ENCODE measurements around the gene UBA3.

UBA3 gene

DNA sequence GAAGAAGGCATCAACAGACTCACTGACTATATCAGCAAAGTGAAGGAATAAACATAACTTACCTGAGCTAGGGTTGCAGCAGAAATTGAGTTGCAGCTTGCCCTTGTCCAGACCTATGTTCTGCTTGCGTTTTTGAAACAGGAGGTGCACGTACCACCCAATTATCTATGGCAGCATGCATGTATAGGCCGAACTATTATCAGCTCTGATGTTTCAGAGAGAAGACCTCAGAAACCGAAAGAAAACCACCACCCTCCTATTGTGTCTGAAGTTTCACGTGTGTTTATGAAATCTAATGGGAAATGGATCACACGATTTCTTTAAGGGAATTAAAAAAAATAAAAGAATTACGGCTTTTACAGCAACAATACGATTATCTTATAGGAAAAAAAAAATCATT, 24.4 kb upstream of the UBA3 start:
- ATAC-seq (ENCODE audit: low read depth) (no peak), DNase-seq (ENCODE audit: low spot score) (no peak)
- no peaks in the 10 kb centered on the region for H3K27me3 ChIP-seq (ENCODE audit: insufficient read depth, poor library complexity, severe bottlenecking)
- no peaks in the 10 kb centered on the region for H3K4me1 ChIP-seq (ENCODE audit: insufficient read depth, poor library complexity, severe bottlenecking)
- H3K36me3 ChIP-seq (ENCODE audit: low read depth) = peaks cover 57% of the 10 kb centered on the region
- TF ChIP-seq CTCF (IDR thresholded peaks at IDR 0.05; ENCODE audit: poor library complexity, severe bottlenecking) = no peak
- no peak overlapping the region for H3K27ac ChIP-seq (ENCODE audit: poor library complexity, severe bottlenecking)
- no peak overlapping the region for H3K4me3 ChIP-seq (ENCODE audit: severe bottlenecking)
- no peaks in the 10 kb centered on the region for H3K9me3 ChIP-seq (ENCODE audit: severe bottlenecking)

DNA sequence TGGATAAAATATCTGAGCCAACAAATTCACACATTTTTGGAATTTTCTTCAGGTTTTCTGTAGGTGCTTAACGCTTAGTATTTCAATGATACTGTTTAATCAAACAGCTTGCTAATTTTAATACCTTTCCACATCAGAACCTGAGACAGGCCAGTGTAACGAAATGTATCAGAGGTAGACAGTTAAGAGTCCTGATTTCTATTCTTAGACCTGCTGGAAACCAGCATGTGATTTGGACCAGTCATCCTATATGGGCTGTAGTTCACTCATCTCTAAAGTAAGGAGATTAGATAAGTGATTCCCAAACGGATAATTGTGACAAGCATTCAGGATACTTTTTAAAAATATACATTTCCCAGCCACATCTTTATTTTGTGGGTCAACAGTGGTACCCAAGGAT, 23.0 kb upstream of the UBA3 start:
- H3K27me3 ChIP-seq (ENCODE audit: insufficient read depth, poor library complexity, severe bottlenecking) = no peaks in the 10 kb centered on the region
- H3K36me3 ChIP-seq (ENCODE audit: low read depth) = peaks cover 60% of the 10 kb centered on the region
- DNase-seq (ENCODE audit: low spot score) = no peak
- no peaks in the 10 kb centered on the region for H3K9me3 ChIP-seq (ENCODE audit: severe bottlenecking)
- H3K4me3 ChIP-seq (ENCODE audit: severe bottlenecking) = no peak overlapping the region
- TF ChIP-seq CTCF (IDR thresholded peaks at IDR 0.05; ENCODE audit: poor library complexity, severe bottlenecking) = no peak
- H3K27ac ChIP-seq (ENCODE audit: poor library complexity, severe bottlenecking) = no peak overlapping the region
- no peaks in the 10 kb centered on the region for H3K4me1 ChIP-seq (ENCODE audit: insufficient read depth, poor library complexity, severe bottlenecking)
- ATAC-seq (ENCODE audit: low read depth) = no peak

- peaks cover 63% of the 10 kb centered on the region for H3K36me3 ChIP-seq (ENCODE audit: low read depth)
- H3K27me3 ChIP-seq (ENCODE audit: insufficient read depth, poor library complexity, severe bottlenecking) = no peaks in the 10 kb centered on the region
- H3K4me1 ChIP-seq (ENCODE audit: insufficient read depth, poor library complexity, severe bottlenecking) = peaks cover 5% of the 10 kb centered on the region
- H3K9me3 ChIP-seq (ENCODE audit: severe bottlenecking) = no peaks in the 10 kb centered on the region
- H3K4me3 ChIP-seq (ENCODE audit: severe bottlenecking) = no peak overlapping the region
- DNase-seq (ENCODE audit: low spot score) (no peak), ATAC-seq (ENCODE audit: low read depth) (no peak)
- no peak for TF ChIP-seq CTCF (IDR thresholded peaks at IDR 0.05; ENCODE audit: poor library complexity, severe bottlenecking)
- no peak overlapping the region for H3K27ac ChIP-seq (ENCODE audit: poor library complexity, severe bottlenecking)
These were observed 22.2 kb upstream of the UBA3 start for GRCh38 chr3:69102384-69102783.

DNA sequence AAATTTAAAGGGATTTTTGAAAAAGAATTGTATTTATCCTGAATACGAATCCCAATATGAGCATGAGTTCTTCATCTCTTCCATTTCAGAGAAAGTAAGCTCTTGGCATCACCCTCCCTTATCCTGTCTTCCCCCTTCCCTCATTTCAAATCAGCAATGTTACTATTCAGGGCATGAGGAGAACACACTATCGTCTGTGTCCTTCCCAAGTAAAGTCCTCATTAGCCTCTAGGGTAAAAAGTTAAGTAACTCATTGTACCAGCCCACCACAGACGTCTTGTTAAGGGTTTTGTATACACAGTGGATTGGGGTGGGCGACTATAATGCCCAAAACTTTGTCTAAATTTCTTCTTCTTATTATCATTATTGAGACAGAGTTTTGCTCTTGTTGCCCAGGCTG, 19.4 kb upstream of the UBA3 start:
- Histone ChIP-seq H3K36me3 (ENCODE audit: low read depth) (peaks cover 51% of the 10 kb centered on the region), H3K27me3 (ENCODE audit: insufficient read depth, poor library complexity, severe bottlenecking) (no peaks in the 10 kb centered on the region), H3K9me3 (ENCODE audit: severe bottlenecking) (no peaks in the 10 kb centered on the region), H3K4me1 (ENCODE audit: insufficient read depth, poor library complexity, severe bottlenecking) (peaks cover 6% of the 10 kb centered on the region), H3K4me3 (ENCODE audit: severe bottlenecking) (no peak overlapping the region), H3K27ac (ENCODE audit: poor library complexity, severe bottlenecking) (no peak overlapping the region)
- no peak for DNase-seq (ENCODE audit: low spot score)
- ATAC-seq (ENCODE audit: low read depth) = no peak
- TF ChIP-seq CTCF (IDR thresholded peaks at IDR 0.05; ENCODE audit: poor library complexity, severe bottlenecking) = no peak

GRCh38 chr3:69097407-69098086, 17.4 kb upstream of the UBA3 start:
- Histone ChIP-seq H3K27ac (ENCODE audit: poor library complexity, severe bottlenecking) (peak overlapping the region; percentile 32), H3K4me1 (ENCODE audit: insufficient read depth, poor library complexity, severe bottlenecking) (peaks cover 9% of the 10 kb centered on the region), H3K27me3 (ENCODE audit: insufficient read depth, poor library complexity, severe bottlenecking) (no peaks in the 10 kb centered on the region), H3K9me3 (ENCODE audit: severe bottlenecking) (no peaks in the 10 kb centered on the region), H3K36me3 (ENCODE audit: low read depth) (peaks cover 40% of the 10 kb centered on the region), H3K4me3 (ENCODE audit: severe bottlenecking) (no peak overlapping the region)
- no peak for TF ChIP-seq CTCF (IDR thresholded peaks at IDR 0.05; ENCODE audit: poor library complexity, severe bottlenecking)
- DNase-seq (ENCODE audit: low spot score) = no peak
- ATAC-seq (ENCODE audit: low read depth) = peak; percentile 41; the same call in 1 of the 3 replicates
